ENCODE measurements around the gene MPZ. TPM values are rescaled to one million over a fixed set of nuclear protein-coding genes. Genes with fewer than 3 reads are reported as not detected.

MPZ gene
- total RNA-seq, result 1.8 and 2.9 TPM in 2 replicates

GRCh38 chr1:161309868-161310267 lies at the start of gene MPZ:
Gene MPZ, minus strand, starts transcription at chr1:161309968. Its CDS starts 63 bp downstream, at chr1:161309905.

GRCh38 chr1:161314201-161314981 lies 4.6 kb upstream of the MPZ start, which contains the start of gene SDHC:
Gene SDHC, plus strand, starts transcription at chr1:161314381. Its CDS starts 25 bp downstream, at chr1:161314406.

GRCh38 chr1:161258439-161259344 lies 51.1 kb downstream of the MPZ start, which contains the start of gene PCP4L1:
Gene PCP4L1, plus strand, starts transcription at chr1:161258745. Its CDS starts 230 bp downstream, at chr1:161258975.

Other genes with a start within 250 kb of the MPZ start
- gene ARHGAP30, start 240.1 kb downstream of the MPZ start, total RNA-seq, result not detected in 2 replicates
- gene NECTIN4, start 220.4 kb downstream of the MPZ start, total RNA-seq, result 0.20 TPM in 1 of 2 replicates, not detected in the other
- 0.20 and 0.73 TPM in 2 replicates for gene KLHDC9, start 211.6 kb downstream of the MPZ start, total RNA-seq
- gene PFDN2, start 191.9 kb downstream of the MPZ start, total RNA-seq, result 16.0 and 25.4 TPM in 2 replicates
- 17.3 and 19.5 TPM in 2 replicates for gene NIT1, start 191.9 kb downstream of the MPZ start, total RNA-seq
- gene DEDD, start 177.3 kb downstream of the MPZ start, total RNA-seq, result 23.3 and 27.2 TPM in 2 replicates
- gene UFC1, start 156.0 kb downstream of the MPZ start, total RNA-seq, result 42.8 and 63.6 TPM in 2 replicates
- 8.1 and 8.6 TPM in 2 replicates for gene USP21, start 150.5 kb downstream of the MPZ start, total RNA-seq
- gene PPOX, start 143.5 kb downstream of the MPZ start, total RNA-seq, result 8.8 and 10.8 TPM in 2 replicates
- gene B4GALT3, start 132.5 kb downstream of the MPZ start, total RNA-seq, result 12.1 and 20.3 TPM in 2 replicates
- 1.8 and 2.9 TPM in 2 replicates for gene ADAMTS4, start 110.9 kb downstream of the MPZ start, total RNA-seq
- 98.5 and 108 TPM in 2 replicates for gene NDUFS2, start 107.6 kb downstream of the MPZ start, total RNA-seq
- gene FCER1G, start 94.7 kb downstream of the MPZ start, total RNA-seq, result 0.59 TPM in 1 of 2 replicates, not detected in the other
- gene APOA2, start 86.3 kb downstream of the MPZ start, total RNA-seq, result not detected in 2 replicates
- 8.5 and 10.4 TPM in 2 replicates for gene TOMM40L, start 83.9 kb downstream of the MPZ start, total RNA-seq
- not detected in 2 replicates for gene NR1I3, start 71.8 kb downstream of the MPZ start, total RNA-seq
- not detected in 2 replicates for gene PCP4L1, start 51.2 kb downstream of the MPZ start, total RNA-seq
- gene SDHC, start 4.4 kb upstream of the MPZ start, total RNA-seq, result 23.7 and 27.2 TPM in 2 replicates
- gene CFAP126, start 57.9 kb upstream of the MPZ start, total RNA-seq, result not detected in 2 replicates
- gene FCGR2A, start 195.5 kb upstream of the MPZ start, total RNA-seq, result 0.20 TPM in 1 of 2 replicates, not detected in the other
- under 0.01 and 0.20 TPM in 2 replicates for gene HSPA6, start 214.6 kb upstream of the MPZ start, total RNA-seq
- gene FCGR3A, start 239.8 kb upstream of the MPZ start, total RNA-seq, result not detected in 2 replicates

Data from subcutaneous preadipocyte (primary cell).